Ishikawa (cell line): Measurements from ENCODE around the gene SYMPK.

Source experiments
- CEBPB ChIP-seq: IDR thresholded peaks from 2 replicates; pipeline ENCODE4 v1.6.1; 2012
- CREB1 ChIP-seq: IDR thresholded peaks from 2 replicates; pipeline ENCODE4 v1.6.1; 2012; ENCODE audit warnings: low read depth
- EGR1 ChIP-seq: IDR thresholded peaks from 2 replicates; pipeline ENCODE4 v1.6.1; 2012
- EP300 ChIP-seq: IDR thresholded peaks from 2 replicates; pipeline ENCODE4 v1.6.1; 2012; ENCODE audit warnings: borderline replicate concordance
- FOXM1 ChIP-seq: IDR thresholded peaks from 2 replicates; pipeline ENCODE4 v1.6.1; 2012; ENCODE audit warnings: low read depth, borderline replicate concordance
- NFIC ChIP-seq: IDR thresholded peaks from 2 replicates; pipeline ENCODE4 v1.6.1; 2012
- RAD21 ChIP-seq: IDR thresholded peaks from 2 replicates; pipeline ENCODE4 v1.6.1; 2012; ENCODE audit warnings: low read depth
- REST ChIP-seq: IDR thresholded peaks from 2 replicates; pipeline ENCODE4 v1.6.1; 2012; ENCODE audit warnings: low read depth, mild to moderate bottlenecking
- TAF1 ChIP-seq: IDR thresholded peaks from 2 replicates; pipeline ENCODE4 v1.6.1; 2012; ENCODE audit warnings: low read depth, mild to moderate bottlenecking
- TCF12 ChIP-seq: IDR thresholded peaks from 2 replicates; pipeline ENCODE4 v1.6.1; 2012; ENCODE audit warnings: low read depth
- TEAD4 ChIP-seq: IDR thresholded peaks from 2 replicates; pipeline ENCODE4 v1.6.1; 2012
- YY1 ChIP-seq: IDR thresholded peaks from 2 replicates; pipeline ENCODE4 v1.6.1; 2012; ENCODE audit warnings: low read depth
- ZBTB7A ChIP-seq: IDR thresholded peaks from 2 replicates; pipeline ENCODE4 v1.6.1; 2012; ENCODE audit warnings: low read depth
- TF ChIP-seq, protein P1 (sequence below): IDR thresholded peaks from 2 replicates; pipeline ENCODE4 v1.6.1; 2012
- TF ChIP-seq, protein P2 (sequence below): IDR thresholded peaks from 2 replicates; pipeline ENCODE4 v1.6.1; 2012

Gene SYMPK

DNA sequence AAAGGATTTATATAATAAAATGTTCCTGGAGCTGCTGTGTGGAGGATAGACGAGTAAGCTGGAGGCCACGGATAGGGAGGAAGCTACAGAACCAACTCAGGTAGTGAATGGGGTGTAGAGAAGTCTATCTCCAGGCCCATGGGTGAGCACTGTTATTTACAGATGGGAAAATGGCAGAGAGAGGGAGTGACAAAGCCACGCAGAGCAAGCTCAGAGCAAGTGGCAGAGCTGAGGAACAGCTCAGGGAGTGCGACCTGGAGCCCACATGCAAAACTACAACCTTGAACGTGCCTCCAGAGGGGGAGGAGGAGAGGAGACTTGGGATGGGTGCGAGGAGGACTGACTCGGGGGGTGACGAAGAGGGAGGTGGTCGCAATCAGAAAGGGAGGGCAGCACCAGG, 34.4 kb downstream of the SYMPK start:
- TF ChIP-seq TCF12: no peak
- no peak for TF ChIP-seq TAF1
- TF ChIP-seq, protein P1, sequence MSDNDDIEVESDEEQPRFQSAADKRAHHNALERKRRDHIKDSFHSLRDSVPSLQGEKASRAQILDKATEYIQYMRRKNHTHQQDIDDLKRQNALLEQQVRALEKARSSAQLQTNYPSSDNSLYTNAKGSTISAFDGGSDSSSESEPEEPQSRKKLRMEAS: no peak
- no peak for TF ChIP-seq EP300
- no peak for TF ChIP-seq ZBTB7A
- TF ChIP-seq, protein P2, sequence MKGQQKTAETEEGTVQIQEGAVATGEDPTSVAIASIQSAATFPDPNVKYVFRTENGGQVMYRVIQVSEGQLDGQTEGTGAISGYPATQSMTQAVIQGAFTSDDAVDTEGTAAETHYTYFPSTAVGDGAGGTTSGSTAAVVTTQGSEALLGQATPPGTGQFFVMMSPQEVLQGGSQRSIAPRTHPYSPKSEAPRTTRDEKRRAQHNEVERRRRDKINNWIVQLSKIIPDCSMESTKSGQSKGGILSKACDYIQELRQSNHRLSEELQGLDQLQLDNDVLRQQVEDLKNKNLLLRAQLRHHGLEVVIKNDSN: no peak
- no peak for TF ChIP-seq REST
- no peak for TF ChIP-seq CREB1
- no peak for TF ChIP-seq EGR1
- no peak for TF ChIP-seq YY1
- no peak for TF ChIP-seq NFIC
- no peak for TF ChIP-seq CEBPB
- no peak for TF ChIP-seq RAD21
- TF ChIP-seq TEAD4: no peak
- TF ChIP-seq FOXM1: no peak

DNA sequence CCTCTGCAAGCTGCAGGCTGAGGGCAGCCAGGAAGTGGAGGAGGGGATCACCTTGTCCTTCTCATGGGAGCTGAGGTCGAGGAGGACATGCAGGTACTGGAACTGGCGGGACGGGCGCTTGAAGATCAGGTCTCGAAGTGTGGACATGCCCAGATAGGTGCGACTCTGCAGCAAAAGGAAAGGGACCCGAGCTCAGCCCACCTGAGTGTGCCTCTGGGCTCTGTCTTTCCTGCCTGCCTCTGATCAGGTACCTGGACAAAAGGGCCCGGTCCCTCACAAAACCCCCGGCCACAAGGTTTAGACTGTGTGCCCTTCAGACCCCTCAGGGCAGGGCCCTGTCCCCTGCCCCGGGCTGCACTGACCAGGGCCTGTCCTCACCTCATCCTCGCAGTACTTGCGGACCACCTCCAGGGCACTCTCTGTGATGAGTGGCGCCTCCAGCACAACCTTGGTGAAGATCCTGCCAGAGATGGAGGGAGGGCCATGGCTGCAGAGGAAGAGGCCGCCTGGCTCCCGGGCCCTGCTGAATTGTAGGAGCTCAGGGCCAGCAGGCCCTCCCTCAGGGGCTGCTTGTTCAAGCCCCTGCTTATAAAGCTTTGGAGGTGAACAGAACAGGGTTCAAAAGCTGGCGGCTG, 35.4 kb downstream of the SYMPK start:
- TF ChIP-seq EGR1 (no peak), REST (no peak), YY1 (no peak)

DNA sequence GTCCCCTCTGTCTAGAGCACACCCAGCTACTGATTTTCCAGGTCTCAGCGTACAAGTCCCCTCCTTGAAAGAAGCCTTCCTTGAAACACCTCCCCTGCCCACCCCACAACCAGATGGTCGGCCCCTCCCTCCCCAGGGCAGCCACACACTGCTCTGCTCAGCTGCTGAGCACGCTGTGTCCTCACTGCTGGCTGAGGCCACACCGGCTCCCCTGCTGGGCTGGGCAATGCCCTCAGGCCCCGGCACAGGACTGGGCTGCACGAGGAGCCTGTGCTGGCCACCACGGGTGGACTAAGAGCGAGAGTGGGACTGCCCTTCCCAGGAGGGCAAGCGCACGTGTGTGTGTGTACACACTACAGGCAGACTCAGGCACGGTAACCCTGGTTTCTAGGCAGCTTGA, 36.0 kb downstream of the SYMPK start:
- no peak for TF ChIP-seq TAF1
- no peak for TF ChIP-seq CEBPB
- TF ChIP-seq TCF12: no peak
- no peak for TF ChIP-seq YY1
- no peak for TF ChIP-seq FOXM1
- no peak for TF ChIP-seq NFIC
- TF ChIP-seq ZBTB7A: no peak
- TF ChIP-seq EP300: no peak
- no peak for TF ChIP-seq CREB1
- TF ChIP-seq REST: no peak
- TF ChIP-seq, protein P2: no peak
- no peak for TF ChIP-seq RAD21
- TF ChIP-seq TEAD4: no peak
- TF ChIP-seq, protein P1: no peak
- no peak for TF ChIP-seq EGR1

- TF ChIP-seq RAD21 (no peak), REST (no peak), ZBTB7A (no peak), EP300 (no peak)
- TF ChIP-seq, protein P1: no peak
Observed at GRCh38 chr19:45825917-45826893, 36.7 kb downstream of the SYMPK start.
